MM.1S (cell line): ENCODE results near the gene DAB2IP.

ENCODE experiments used
- EZH2 ChIP-seq: fragments of 300-600 bp; sonication (generic); optimal IDR thresholded peaks from 2 replicates; pipeline ENCODE3; 2017; ENCODE audit warnings: low read depth, mild to moderate bottlenecking, antibody characterized with exemption, low read length, mixed read lengths
- EZH2phosphoT487 ChIP-seq: fragments of 300-600 bp; sonication (generic); IDR thresholded peaks from 2 replicates; pipeline ENCODE4 v1.6.1; 2018; ENCODE audit warnings: antibody characterized with exemption, low read length
- TF ChIP-seq, protein P1 (sequence below): fragments of 300-600 bp; sonication (generic); IDR thresholded peaks from 2 replicates; pipeline ENCODE4 v1.5.1; 2016; ENCODE audit warnings: antibody characterized with exemption, low read length, mixed read lengths

DNA sequence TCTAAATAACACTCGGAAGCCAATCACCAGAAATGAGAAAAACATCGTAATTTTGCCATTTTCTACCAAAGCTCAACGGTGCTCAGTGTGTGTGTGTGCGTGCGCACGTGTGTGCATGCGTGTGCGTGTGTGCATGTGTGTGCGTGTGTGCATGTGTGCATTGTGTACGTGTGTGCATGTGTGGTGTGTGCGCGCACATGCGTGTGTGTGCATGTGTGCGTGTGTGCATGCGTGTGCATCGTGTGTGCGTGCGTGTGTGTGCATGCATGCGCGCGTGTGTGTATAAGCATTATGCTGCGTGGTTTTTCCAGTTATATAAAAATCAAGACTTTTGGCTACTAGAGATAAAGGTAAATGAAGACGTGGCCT lies 165.0 kb downstream of the DAB2IP start:
- TF ChIP-seq, protein P1, sequence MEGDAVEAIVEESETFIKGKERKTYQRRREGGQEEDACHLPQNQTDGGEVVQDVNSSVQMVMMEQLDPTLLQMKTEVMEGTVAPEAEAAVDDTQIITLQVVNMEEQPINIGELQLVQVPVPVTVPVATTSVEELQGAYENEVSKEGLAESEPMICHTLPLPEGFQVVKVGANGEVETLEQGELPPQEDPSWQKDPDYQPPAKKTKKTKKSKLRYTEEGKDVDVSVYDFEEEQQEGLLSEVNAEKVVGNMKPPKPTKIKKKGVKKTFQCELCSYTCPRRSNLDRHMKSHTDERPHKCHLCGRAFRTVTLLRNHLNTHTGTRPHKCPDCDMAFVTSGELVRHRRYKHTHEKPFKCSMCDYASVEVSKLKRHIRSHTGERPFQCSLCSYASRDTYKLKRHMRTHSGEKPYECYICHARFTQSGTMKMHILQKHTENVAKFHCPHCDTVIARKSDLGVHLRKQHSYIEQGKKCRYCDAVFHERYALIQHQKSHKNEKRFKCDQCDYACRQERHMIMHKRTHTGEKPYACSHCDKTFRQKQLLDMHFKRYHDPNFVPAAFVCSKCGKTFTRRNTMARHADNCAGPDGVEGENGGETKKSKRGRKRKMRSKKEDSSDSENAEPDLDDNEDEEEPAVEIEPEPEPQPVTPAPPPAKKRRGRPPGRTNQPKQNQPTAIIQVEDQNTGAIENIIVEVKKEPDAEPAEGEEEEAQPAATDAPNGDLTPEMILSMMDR = no peak
- no peak for TF ChIP-seq EZH2
- no peak for TF ChIP-seq EZH2phosphoT487
